Measurements from ENCODE around the gene CACNA2D3. TPM values are rescaled to one million over a fixed set of nuclear protein-coding genes. Genes with fewer than 3 reads are reported as not detected.
"Not testable (repeated sequence)": the region's sequence is repeated elsewhere in the genome, so short reads cannot be mapped to it uniquely, and the experiment has no call there.

Gene CACNA2D3
- total RNA-seq, 1 donor from 2014 or later: not detected

DNA sequence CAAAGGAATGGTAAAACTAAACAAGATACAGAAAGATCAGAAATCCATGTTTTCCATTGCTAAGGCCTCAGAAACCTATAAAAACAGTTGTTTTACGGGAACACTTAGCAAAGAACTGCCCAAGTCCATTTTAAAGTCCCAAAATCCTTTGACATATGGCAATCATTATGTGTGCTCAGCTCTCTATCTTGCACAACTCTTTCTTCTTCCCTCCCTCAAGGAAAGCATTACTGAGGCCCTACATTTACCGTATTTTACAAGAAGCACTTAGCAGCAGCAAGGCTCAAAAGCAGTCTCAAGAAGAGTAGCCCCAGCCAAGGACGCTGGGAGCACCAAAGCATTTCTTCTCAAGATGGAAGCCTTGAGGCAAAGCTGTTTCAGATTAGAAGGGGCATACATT is 975.1 kb downstream of the CACNA2D3 start:
- intact Hi-C loops (cut with micrococcal nuclease): no loop called here

DNA sequence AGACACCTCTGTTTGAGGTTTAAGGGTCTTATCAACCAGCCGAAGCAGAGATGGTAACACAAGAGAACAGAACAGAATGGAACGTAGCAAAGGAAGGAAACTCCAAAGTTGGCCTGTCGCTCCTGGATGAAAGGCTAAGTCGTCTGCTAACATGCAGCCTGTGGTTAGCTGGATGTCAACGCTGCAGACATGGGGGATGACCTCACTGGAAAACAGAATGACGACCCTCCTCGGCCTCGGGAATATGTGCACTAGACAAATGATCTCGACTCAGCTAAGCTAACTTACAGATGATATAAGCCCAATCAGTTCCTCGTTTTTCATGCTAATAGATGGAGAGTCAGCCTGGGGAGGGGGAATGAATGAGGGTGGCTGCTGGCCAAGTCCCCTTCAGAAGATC is 983.3 kb downstream of the CACNA2D3 start:
- intact Hi-C loops (cut with micrococcal nuclease): no loop called here

DNA sequence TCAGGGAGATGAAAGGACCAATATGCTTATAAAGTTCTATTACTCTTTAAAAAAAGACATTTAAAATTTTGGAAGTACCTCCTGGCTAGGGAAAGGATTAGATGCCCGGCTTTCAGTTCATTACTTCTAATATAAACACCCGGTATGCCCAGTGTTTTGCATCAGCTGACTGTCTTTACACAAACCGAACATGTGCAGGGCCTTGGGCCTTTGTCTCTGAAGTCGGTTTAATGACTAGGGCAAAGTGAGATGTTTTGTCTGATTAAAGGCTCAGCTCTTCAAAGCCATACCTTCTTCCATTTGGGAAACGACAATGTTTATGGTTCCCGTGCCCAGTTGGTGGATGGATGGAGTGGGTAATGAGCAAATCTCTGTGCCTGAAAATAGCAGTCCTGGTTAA is 984.8 kb downstream of the CACNA2D3 start:
- intact Hi-C loops (cut with micrococcal nuclease): no loop called here

DNA sequence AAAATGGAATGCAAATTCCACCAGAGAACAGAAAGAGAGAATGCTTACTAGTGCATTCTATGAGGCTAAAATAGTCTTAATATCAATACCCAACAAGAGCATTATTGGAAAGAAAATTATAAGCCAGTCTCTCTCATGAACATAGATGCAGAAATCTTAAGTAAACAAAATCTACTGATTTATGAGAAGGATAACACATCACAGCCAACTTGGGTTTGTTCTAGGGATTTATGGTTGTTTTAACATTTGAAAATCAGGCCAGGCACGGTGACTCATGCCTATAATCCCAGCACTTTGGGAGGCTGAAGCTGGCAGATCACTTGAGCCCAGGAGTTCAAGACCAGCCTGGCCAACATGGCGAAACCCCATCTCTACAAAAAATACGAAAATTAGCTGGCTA is 989.6 kb downstream of the CACNA2D3 start:
- intact Hi-C loops (cut with micrococcal nuclease): not testable (repeated sequence)

DNA sequence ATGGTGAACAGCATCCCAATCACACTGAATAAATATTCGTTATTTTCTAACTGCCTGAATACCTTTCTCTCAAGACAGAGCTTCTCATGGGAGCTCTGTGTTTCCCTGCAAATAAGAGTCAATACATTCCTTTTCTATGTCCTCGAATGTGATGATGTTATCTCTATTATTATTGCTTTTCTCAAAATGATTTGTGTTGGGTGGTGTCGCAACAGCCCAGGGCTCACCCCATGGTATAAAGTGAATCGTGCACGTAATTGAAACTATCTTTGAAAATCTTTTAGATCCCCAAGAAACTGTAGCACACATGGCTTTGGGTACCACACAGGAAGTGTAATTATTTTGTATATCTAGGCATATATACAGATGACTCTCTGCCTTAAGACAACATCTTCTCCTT is 996.1 kb downstream of the CACNA2D3 start:
- intact Hi-C loops (cut with micrococcal nuclease): no loop called here

DNA sequence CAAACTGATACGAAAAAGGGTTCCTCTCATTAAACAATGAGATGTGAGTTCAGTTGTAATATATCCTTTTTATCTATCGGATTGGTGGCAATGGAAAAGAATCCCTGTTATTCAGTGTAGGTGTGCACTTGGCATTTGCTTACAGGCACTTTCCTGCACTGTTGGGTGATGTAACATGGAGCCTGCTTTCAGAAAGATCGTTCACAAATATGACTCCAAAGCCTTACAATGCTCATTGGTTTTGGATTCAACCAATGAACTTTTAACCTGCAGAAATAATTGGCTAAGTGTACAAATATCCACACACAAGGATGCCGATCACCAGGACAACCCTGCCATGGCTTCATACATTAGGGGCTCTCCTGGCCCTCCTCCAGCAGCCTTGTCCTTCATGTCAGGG is 996.9 kb downstream of the CACNA2D3 start:
- intact Hi-C loops (cut with micrococcal nuclease): no loop called here

DNA sequence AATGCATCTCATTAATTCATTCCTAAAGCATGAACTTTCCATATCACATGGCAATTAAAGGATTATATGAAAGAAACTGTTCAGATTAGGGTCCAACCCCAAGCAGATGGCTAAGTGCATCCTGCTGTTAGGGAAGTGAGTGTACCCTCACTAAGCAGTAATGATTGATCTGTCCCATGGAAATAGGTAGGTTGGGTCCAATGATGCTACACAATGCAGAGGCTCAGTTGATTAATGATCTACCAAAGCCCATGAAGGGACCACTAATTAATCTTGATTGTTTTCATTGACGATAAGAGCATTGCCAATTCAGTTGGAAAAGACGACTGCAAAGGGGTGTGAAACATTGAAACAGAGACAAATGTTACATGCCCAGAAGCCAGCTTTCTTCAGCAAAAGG is 1000.0 kb downstream of the CACNA2D3 start:
- intact Hi-C loops (cut with micrococcal nuclease): no loop called here

Other genes starting within 250 kb of the CACNA2D3 start
- gene ACTR8, start 240.4 kb upstream of the CACNA2D3 start, total RNA-seq: 51.8 and 53.5 TPM in 2 replicates
- 53.1 and 57.1 TPM in 2 replicates for gene SELENOK, start 230.7 kb upstream of the CACNA2D3 start, total RNA-seq